Peyer's patch (tissue), 4 donors: ENCODE measurements around the gene C3orf49.

Experiments used
- POLR2A ChIP-seq, 2 donors: fragments of 450-650 bp; IDR thresholded peaks; one replicate each; pipeline ENCODE4 v1.5.1; 2017; ENCODE audit warnings: antibody characterized with exemption in 2 of 2, mild to moderate bottlenecking in 2 of 2, moderate library complexity in 2 of 2
- TF ChIP-seq, protein P1 (sequence below), 6 experiments: fragments of 450-650 bp in 4 of 6; fragments of 200-600 bp in 2 of 6; sonication (generic) in 1 of 6; IDR thresholded peaks; one replicate each; pipeline ENCODE4 v1.5.1; 2017 to 2019; ENCODE audit warnings: antibody characterized with exemption in 6 of 6, mild to moderate bottlenecking in 3 of 6, moderate library complexity in 1 of 6

DNA sequence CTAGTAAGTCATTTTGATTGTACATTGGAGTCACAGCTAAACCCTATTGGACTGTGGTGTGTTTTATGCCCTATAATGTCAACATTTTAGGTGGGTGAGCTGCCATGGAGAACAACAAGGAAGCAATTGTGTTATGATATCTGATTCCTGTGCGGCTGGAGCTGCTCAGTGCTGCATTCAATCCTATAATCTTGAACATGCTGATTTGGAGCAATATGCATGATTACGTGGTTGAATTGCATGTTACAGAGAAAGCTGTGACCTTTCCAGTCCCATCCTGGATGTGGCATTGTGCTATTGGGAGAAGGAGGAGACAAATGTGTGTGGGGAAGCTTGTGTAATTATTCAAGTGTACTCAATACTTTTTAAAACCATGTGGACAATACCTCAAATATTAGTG is 20.1 kb upstream of the C3orf49 start:
- TF ChIP-seq POLR2A (IDR thresholded peaks at IDR 0.05), result no peak
- TF ChIP-seq, protein P1, sequence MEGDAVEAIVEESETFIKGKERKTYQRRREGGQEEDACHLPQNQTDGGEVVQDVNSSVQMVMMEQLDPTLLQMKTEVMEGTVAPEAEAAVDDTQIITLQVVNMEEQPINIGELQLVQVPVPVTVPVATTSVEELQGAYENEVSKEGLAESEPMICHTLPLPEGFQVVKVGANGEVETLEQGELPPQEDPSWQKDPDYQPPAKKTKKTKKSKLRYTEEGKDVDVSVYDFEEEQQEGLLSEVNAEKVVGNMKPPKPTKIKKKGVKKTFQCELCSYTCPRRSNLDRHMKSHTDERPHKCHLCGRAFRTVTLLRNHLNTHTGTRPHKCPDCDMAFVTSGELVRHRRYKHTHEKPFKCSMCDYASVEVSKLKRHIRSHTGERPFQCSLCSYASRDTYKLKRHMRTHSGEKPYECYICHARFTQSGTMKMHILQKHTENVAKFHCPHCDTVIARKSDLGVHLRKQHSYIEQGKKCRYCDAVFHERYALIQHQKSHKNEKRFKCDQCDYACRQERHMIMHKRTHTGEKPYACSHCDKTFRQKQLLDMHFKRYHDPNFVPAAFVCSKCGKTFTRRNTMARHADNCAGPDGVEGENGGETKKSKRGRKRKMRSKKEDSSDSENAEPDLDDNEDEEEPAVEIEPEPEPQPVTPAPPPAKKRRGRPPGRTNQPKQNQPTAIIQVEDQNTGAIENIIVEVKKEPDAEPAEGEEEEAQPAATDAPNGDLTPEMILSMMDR (IDR thresholded peaks at IDR 0.05), result no peak
